Uterus (tissue), 2 donors: ENCODE measurements around the gene RAPGEF2.

ENCODE experiments used
- CTCF ChIP-seq, 4 experiments: fragments of 200-600 bp in 2 of 4; fragments of 450-650 bp in 2 of 4; sonication (generic) in 2 of 4; IDR thresholded peaks; one replicate each; pipeline ENCODE4 v1.5.1; 2016 to 2019; ENCODE audit warnings: antibody characterized with exemption in 4 of 4, mild to moderate bottlenecking in 2 of 4, moderate library complexity in 1 of 4
- POLR2A ChIP-seq, 2 donors: fragments of 450-650 bp; IDR thresholded peaks; one replicate each; pipeline ENCODE4 v1.6.1; 2016; ENCODE audit warnings: antibody characterized with exemption in 2 of 2, mild to moderate bottlenecking in 1 of 2, moderate library complexity in 1 of 2

- TF ChIP-seq CTCF (IDR thresholded peaks at IDR 0.05), result no peak
- TF ChIP-seq POLR2A (IDR thresholded peaks at IDR 0.05), result no peak
These were observed 68.4 kb downstream of the RAPGEF2 start for GRCh38 chr4:159171287-159171686.
